Measurements from ENCODE around the gene LCE7A.
A peak's percentile ranks its signal among the peaks of the same experiment; 100 is the strongest.

- TF ChIP-seq CBX3 (IDR thresholded peaks at IDR 0.05; ENCODE audit: borderline replicate concordance, low read depth) (no peak), CTCF (IDR thresholded peaks at IDR 0.05 in 2 of 3, conservative IDR thresholded peaks at IDR 0.05 in 1 of 3; ENCODE audit: control insufficient read depth in 2 of 3, extremely low read depth in 1 of 3, insufficient read depth in 1 of 3, low read depth in 3 of 3, low read length in 3 of 3) (peak; percentile 32 to 39 (median 37); a peak in 5 of 6 replicates), IRF4 (IDR thresholded peaks at IDR 0.05; ENCODE audit: low read depth, low read length) (no peak), SKIL (IDR thresholded peaks at IDR 0.05; ENCODE audit: low read depth, poor library complexity, severe bottlenecking) (no peak), RBBP5 (conservative IDR thresholded peaks at IDR 0.05) (no peak), TARDBP (IDR thresholded peaks at IDR 0.05; ENCODE audit: borderline replicate concordance) (no peak), ATF3 (IDR thresholded peaks at IDR 0.05; ENCODE audit: borderline replicate concordance, extremely low read depth, low read depth, low read length) (no peak), RUNX3 (IDR thresholded peaks at IDR 0.05; ENCODE audit: low read length) (no peak), ZBTB33 (IDR thresholded peaks at IDR 0.05) (no peak)
These were observed 11.3 kb downstream of the LCE7A start for GRCh38 chr1:152870831-152871730.
